D721Med (cell line): ENCODE data around the gene SCAF4.

ENCODE experiments used
- DNase-seq: peaks from one replicate; pipeline ENCODE4 v3.0.0; 2011; ENCODE audit warnings: low spot score; ENCODE audit not compliant: insufficient read length
- FAIRE-seq: peaks from 2 replicates; lab custom pipeline; 2011; peaks lifted over from hg19 to GRCh38; lab: Jason Lieb, UNC
- CTCF ChIP-seq: IDR thresholded peaks from 2 replicates; pipeline ENCODE4 v1.5.1; 2012; ENCODE audit warnings: mild to moderate bottlenecking, control low read depth; ENCODE audit not compliant: insufficient read depth; ENCODE audit errors: missing control alignments

The SCAF4 gene

GRCh38 chr21:31665397-31665796 is 66.5 kb downstream of the SCAF4 start:
- DNase-seq: no peak
- TF ChIP-seq CTCF: no peak
- FAIRE-seq: no peak

GRCh38 chr21:31663584-31664249 is 68.2 kb downstream of the SCAF4 start:
- no peak for TF ChIP-seq CTCF
- no peak for DNase-seq
- FAIRE-seq: no peak

- TF ChIP-seq CTCF: no peak
- no peak for FAIRE-seq
- DNase-seq: no peak
Measured at GRCh38 chr21:31660591-31660990, 71.3 kb downstream of the SCAF4 start.

- FAIRE-seq (no peak), DNase-seq (no peak)
- TF ChIP-seq CTCF: no peak
Measured at GRCh38 chr21:31660259-31660565, 71.7 kb downstream of the SCAF4 start.

- no peak for TF ChIP-seq CTCF
- DNase-seq (peak; percentile 91), FAIRE-seq (no peak)
Measured at GRCh38 chr21:31659536-31660258, 72.2 kb downstream of the SCAF4 start, which contains the start of gene SOD1. SOD1 (plus strand) TSS chr21:31659693; CDS start chr21:31659770, 77 bp downstream.

- no peak for TF ChIP-seq CTCF
- FAIRE-seq (no peak), DNase-seq (no peak)
Measured at GRCh38 chr21:31659286-31659535, 72.7 kb downstream of the SCAF4 start.

- TF ChIP-seq CTCF: no peak
- DNase-seq: no peak
- no peak for FAIRE-seq
Measured at GRCh38 chr21:31658053-31658452, 73.9 kb downstream of the SCAF4 start.
